ENCODE results near the gene HAND2.

DNA sequence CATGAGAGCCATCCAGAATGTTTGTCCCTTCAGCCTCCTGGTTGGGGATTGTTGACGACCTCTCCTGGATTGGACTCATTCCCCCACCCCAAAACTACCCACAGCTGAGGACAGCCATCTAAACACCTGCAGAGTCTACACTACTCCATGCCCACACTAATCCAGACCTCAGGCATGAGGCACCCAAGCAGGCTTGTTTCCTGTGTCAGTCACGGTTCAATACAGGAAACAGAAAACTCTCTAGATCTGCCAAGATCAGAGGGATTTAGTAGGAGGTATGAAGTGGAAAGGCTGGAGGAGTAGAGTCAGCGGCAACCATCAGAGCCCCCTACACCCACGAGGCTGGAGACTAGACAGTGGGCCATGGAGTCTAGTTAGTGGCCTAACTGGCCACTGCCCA is 37.7 kb downstream of the HAND2 start:
- TF ChIP-seq POLR2A (IDR thresholded peaks at IDR 0.05; ENCODE audit: low read length), result no peak
- no peak for TF ChIP-seq GATA1 (IDR thresholded peaks at IDR 0.05; ENCODE audit: low read depth, low read length)

Data from erythroblast (primary cell).